ENCODE data around the gene SORCS3.
A peak's percentile ranks its signal among the peaks of the same experiment; 100 is the strongest.

The SORCS3 gene

GRCh38 chr10:105149371-105149891 lies 508.3 kb downstream of the SORCS3 start:
- ChIA-PET CTCF (interaction anchor here (0.7 kb wide), 1 partner anchor 647 kb away, joined by 3 read pairs; no protein-coding TSS in a partner anchor), POLR2A (ENCODE audit: low non-redundant PET) (no interaction called here)
- no peak for TF ChIP-seq CTCF (conservative IDR thresholded peaks at IDR 0.05; ENCODE audit: low read depth)
- H3K27ac ChIP-seq, result no peak overlapping the region
- peak; percentile 7 for DNase-seq (ENCODE audit: low spot score)

- ChIA-PET POLR2A (ENCODE audit: low non-redundant PET) (no interaction called here), CTCF (no interaction called here)
- DNase-seq (ENCODE audit: low spot score), result no peak
- TF ChIP-seq CTCF (conservative IDR thresholded peaks at IDR 0.05; ENCODE audit: low read depth), result no peak
- no peak overlapping the region for H3K27ac ChIP-seq
Observed at GRCh38 chr10:105150259-105150880, 509.3 kb downstream of the SORCS3 start.

- no peak for TF ChIP-seq CTCF (conservative IDR thresholded peaks at IDR 0.05; ENCODE audit: low read depth)
- DNase-seq (ENCODE audit: low spot score), result no peak
- CTCF ChIA-PET, result no interaction called here
Observed at GRCh38 chr10:105154736-105155135, 513.6 kb downstream of the SORCS3 start.

GRCh38 chr10:105159268-105159667 lies 518.2 kb downstream of the SORCS3 start:
- no peak for TF ChIP-seq CTCF (conservative IDR thresholded peaks at IDR 0.05; ENCODE audit: low read depth)
- DNase-seq (ENCODE audit: low spot score), result no peak
- no peak overlapping the region for H3K27ac ChIP-seq
- ChIA-PET POLR2A (ENCODE audit: low non-redundant PET) (no interaction called here), CTCF (no interaction called here)

More at GRCh38 chr10:105154736-105155135, 513.6 kb downstream of the SORCS3 start:
- no peak overlapping the region for H3K27ac ChIP-seq
- POLR2A ChIA-PET (ENCODE audit: low non-redundant PET), result no interaction called here

GRCh38 chr10:105161149-105161548 lies 520.1 kb downstream of the SORCS3 start:
- DNase-seq (ENCODE audit: low spot score), result no peak
- ChIA-PET CTCF (no interaction called here), POLR2A (ENCODE audit: low non-redundant PET) (no interaction called here)
- TF ChIP-seq CTCF (conservative IDR thresholded peaks at IDR 0.05; ENCODE audit: low read depth), result no peak
- H3K27ac ChIP-seq, result no peak overlapping the region

GRCh38 chr10:105161767-105162166 lies 520.7 kb downstream of the SORCS3 start:
- TF ChIP-seq CTCF (conservative IDR thresholded peaks at IDR 0.05; ENCODE audit: low read depth), result no peak
- CTCF ChIA-PET, result interaction anchor here (0.7 kb wide), 1 partner anchor 9 kb away, joined by 3 read pairs; no protein-coding TSS in a partner anchor
- no peak overlapping the region for H3K27ac ChIP-seq
- POLR2A ChIA-PET (ENCODE audit: low non-redundant PET), result no interaction called here
- no peak for DNase-seq (ENCODE audit: low spot score)

Data from RWPE1 (cell line).